SK-N-SH treated with all-trans-retinoic acid at 6 μM for 48 hours (cell line): ENCODE measurements around the gene SH3PXD2A.

Experiments used
- ATAC-seq: fragments of 200-7000 bp; cut with Tn5 transposase; 3 replicates; pipeline ENCODE4 v1.9.1; 2020; ENCODE audit warnings: mild to moderate bottlenecking, moderate library complexity
- BACH2 ChIP-seq: fragments of 250-450 bp; sonication (Bioruptor Pico); IDR thresholded peaks from 2 replicates; pipeline ENCODE4 v1.9.0; 2021; ENCODE audit warnings: mild to moderate bottlenecking, borderline replicate concordance
- CSDC2 ChIP-seq: fragments of 250-450 bp; sonication (Bioruptor Pico); IDR thresholded peaks from 2 replicates; pipeline ENCODE4 v1.5.0; 2020; ENCODE audit warnings: mild to moderate bottlenecking, moderate library complexity
- CSRNP3 ChIP-seq: fragments of 250-450 bp; sonication (Bioruptor Pico); IDR thresholded peaks from 2 replicates; pipeline ENCODE4 v1.5.1; 2021; ENCODE audit warnings: mild to moderate bottlenecking, moderate library complexity
- ESRRG ChIP-seq: fragments of 250-450 bp; sonication (Bioruptor Pico); IDR thresholded peaks from 2 replicates; pipeline ENCODE4 v1.6.1; 2021; ENCODE audit warnings: mild to moderate bottlenecking
- GLIS3 ChIP-seq: fragments of 250-450 bp; sonication (Bioruptor Pico); IDR thresholded peaks from 2 replicates; pipeline ENCODE4 v1.5.0; 2020; ENCODE audit warnings: mild to moderate bottlenecking, moderate library complexity
- ISL1 ChIP-seq: fragments of 250-450 bp; sonication (Bioruptor Pico); IDR thresholded peaks from 2 replicates; pipeline ENCODE4 v2.1.2; 2022; ENCODE audit warnings: mild to moderate bottlenecking, moderate library complexity
- OSR1 ChIP-seq: fragments of 250-450 bp; sonication (Bioruptor Pico); IDR thresholded peaks from 2 replicates; pipeline ENCODE4 v1.8.0; 2022; ENCODE audit warnings: moderate library complexity, mild to moderate bottlenecking, inconsistent platforms
- POU6F1 ChIP-seq: fragments of 250-450 bp; sonication (Bioruptor Pico); IDR thresholded peaks from 2 replicates; pipeline ENCODE4 v1.8.0; 2021; ENCODE audit warnings: low read depth, mild to moderate bottlenecking, moderate library complexity, borderline replicate concordance
- PPARA ChIP-seq: fragments of 250-450 bp; sonication (Bioruptor Pico); IDR thresholded peaks from 2 replicates; pipeline ENCODE4 v1.5.0; 2020; ENCODE audit warnings: mild to moderate bottlenecking, borderline replicate concordance
- TCF4 ChIP-seq: fragments of 250-450 bp; sonication (Bioruptor Pico); IDR thresholded peaks from 2 replicates; pipeline ENCODE4 v1.8.0; 2021; ENCODE audit warnings: mild to moderate bottlenecking, moderate library complexity, borderline replicate concordance
- TOX ChIP-seq: fragments of 250-450 bp; sonication (Bioruptor Pico); IDR thresholded peaks from 2 replicates; pipeline ENCODE4 v1.8.0; 2021; ENCODE audit warnings: mild to moderate bottlenecking, moderate library complexity, borderline replicate concordance
- TSHZ2 ChIP-seq: fragments of 250-450 bp; sonication (Bioruptor Pico); IDR thresholded peaks from 2 replicates; pipeline ENCODE4 v1.5.0; 2020; ENCODE audit warnings: mild to moderate bottlenecking, moderate library complexity
- ZC3H10 ChIP-seq: fragments of 250-450 bp; sonication (Bioruptor Pico); IDR thresholded peaks from 2 replicates; pipeline ENCODE4 v1.5.1; 2021; ENCODE audit warnings: mild to moderate bottlenecking, moderate library complexity
- ZFP3 ChIP-seq: fragments of 250-450 bp; sonication (Bioruptor Pico); IDR thresholded peaks from 2 replicates; pipeline ENCODE4 v1.5.0; 2020; ENCODE audit warnings: mild to moderate bottlenecking, moderate library complexity
- ZFP30 ChIP-seq: fragments of 450-650 bp; formaldehyde crosslinking; IDR thresholded peaks from 2 replicates; pipeline ENCODE4 v1.5.0; 2022; ENCODE audit warnings: mild to moderate bottlenecking, moderate library complexity
- ZNF565 ChIP-seq: fragments of 450-650 bp; formaldehyde crosslinking; conservative IDR thresholded peaks from 2 replicates; pipeline ENCODE4 v1.5.0; 2020; ENCODE audit warnings: low read depth, mild to moderate bottlenecking, moderate library complexity
- ZNF70 ChIP-seq: fragments of 450-650 bp; formaldehyde crosslinking; IDR thresholded peaks from 2 replicates; pipeline ENCODE4 v1.5.0; 2020; ENCODE audit warnings: mild to moderate bottlenecking, moderate library complexity
- ZNF8 ChIP-seq: fragments of 450-650 bp; formaldehyde crosslinking; IDR thresholded peaks from 2 replicates; pipeline ENCODE4 v1.5.0; 2020; ENCODE audit warnings: mild to moderate bottlenecking, moderate library complexity
- TF ChIP-seq, protein P1 (sequence below): fragments of 250-450 bp; sonication (Bioruptor Pico); IDR thresholded peaks from 2 replicates; pipeline ENCODE4 v1.8.0; 2020; ENCODE audit warnings: mild to moderate bottlenecking, moderate library complexity, borderline replicate concordance
- TF ChIP-seq, protein P2 (sequence below): fragments of 250-450 bp; sonication (Bioruptor Pico); IDR thresholded peaks from 2 replicates; pipeline ENCODE4 v1.5.1; 2020; ENCODE audit warnings: low read depth, mild to moderate bottlenecking, moderate library complexity

SH3PXD2A gene

DNA sequence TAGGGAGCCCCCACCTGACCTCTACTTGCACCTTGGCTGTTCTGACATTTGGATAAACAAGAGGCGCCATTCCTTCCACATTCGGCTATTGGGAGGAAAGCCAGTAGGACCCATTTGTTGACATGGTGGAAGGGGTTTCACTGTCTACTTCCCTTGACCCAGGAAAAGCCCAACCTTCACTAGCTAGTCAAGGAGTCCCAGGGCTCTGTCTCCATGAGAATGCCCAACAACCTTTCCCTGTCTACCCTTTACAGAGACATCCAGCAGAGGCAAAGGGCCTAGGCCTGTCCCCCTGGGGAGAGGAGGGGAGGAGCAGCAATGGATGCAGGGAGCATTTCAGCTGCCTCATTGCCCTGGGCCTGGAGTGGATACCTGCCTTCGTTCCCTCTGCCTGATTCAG lies 225.8 kb downstream of the SH3PXD2A start:
- TF ChIP-seq CSDC2 (CRISPR knock-in tag), result no peak
- TF ChIP-seq ZFP30, result no peak
- TF ChIP-seq ESRRG, result no peak
- TF ChIP-seq ZNF70 (CRISPR knock-in tag), result no peak
- TF ChIP-seq, protein P1, sequence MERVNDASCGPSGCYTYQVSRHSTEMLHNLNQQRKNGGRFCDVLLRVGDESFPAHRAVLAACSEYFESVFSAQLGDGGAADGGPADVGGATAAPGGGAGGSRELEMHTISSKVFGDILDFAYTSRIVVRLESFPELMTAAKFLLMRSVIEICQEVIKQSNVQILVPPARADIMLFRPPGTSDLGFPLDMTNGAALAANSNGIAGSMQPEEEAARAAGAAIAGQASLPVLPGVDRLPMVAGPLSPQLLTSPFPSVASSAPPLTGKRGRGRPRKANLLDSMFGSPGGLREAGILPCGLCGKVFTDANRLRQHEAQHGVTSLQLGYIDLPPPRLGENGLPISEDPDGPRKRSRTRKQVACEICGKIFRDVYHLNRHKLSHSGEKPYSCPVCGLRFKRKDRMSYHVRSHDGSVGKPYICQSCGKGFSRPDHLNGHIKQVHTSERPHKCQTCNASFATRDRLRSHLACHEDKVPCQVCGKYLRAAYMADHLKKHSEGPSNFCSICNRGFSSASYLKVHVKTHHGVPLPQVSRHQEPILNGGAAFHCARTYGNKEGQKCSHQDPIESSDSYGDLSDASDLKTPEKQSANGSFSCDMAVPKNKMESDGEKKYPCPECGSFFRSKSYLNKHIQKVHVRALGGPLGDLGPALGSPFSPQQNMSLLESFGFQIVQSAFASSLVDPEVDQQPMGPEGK, result no peak
- TF ChIP-seq BACH2, result no peak
- no peak for TF ChIP-seq CSRNP3 (CRISPR knock-in tag)
- TF ChIP-seq GLIS3 (CRISPR knock-in tag), result no peak
- TF ChIP-seq ZNF8, result no peak
- no peak for TF ChIP-seq TSHZ2 (CRISPR knock-in tag)
- no peak for TF ChIP-seq ISL1 (CRISPR knock-in tag)
- no peak for TF ChIP-seq PPARA
- no peak for ATAC-seq

DNA sequence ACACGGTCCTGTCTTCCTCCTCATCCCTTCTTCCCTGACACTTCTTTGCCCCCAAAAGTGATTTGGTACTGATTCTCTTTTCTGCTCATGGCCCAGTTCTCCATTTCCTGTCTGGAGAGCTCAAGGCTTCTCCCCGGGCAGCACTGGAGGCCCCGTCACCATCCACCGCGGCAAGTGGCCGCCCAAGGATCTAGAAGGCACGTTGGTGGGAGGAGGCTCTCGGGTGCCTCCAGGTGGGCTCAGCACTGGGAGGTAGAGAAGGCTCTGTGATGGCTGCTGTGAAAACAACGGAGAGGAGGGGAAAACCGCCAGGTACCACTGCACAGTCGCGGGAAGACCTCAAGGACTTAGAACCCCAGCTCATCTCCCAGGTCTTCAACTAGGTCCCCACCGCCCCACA lies 227.5 kb downstream of the SH3PXD2A start:
- TF ChIP-seq TOX (no peak), TSHZ2 (CRISPR knock-in tag) (no peak), PPARA (no peak), GLIS3 (CRISPR knock-in tag) (no peak), POU6F1 (no peak), CSRNP3 (CRISPR knock-in tag) (no peak), OSR1 (CRISPR knock-in tag) (no peak), ZNF70 (CRISPR knock-in tag) (no peak), ZFP3 (CRISPR knock-in tag) (no peak), ISL1 (CRISPR knock-in tag) (no peak), TCF4 (CRISPR knock-in tag) (no peak), ZNF8 (no peak), BACH2 (no peak), CSDC2 (CRISPR knock-in tag) (no peak), ZNF565 (CRISPR knock-in tag) (no peak), ZC3H10 (CRISPR knock-in tag) (no peak)
- TF ChIP-seq, protein P1, result no peak
- TF ChIP-seq, protein P2, sequence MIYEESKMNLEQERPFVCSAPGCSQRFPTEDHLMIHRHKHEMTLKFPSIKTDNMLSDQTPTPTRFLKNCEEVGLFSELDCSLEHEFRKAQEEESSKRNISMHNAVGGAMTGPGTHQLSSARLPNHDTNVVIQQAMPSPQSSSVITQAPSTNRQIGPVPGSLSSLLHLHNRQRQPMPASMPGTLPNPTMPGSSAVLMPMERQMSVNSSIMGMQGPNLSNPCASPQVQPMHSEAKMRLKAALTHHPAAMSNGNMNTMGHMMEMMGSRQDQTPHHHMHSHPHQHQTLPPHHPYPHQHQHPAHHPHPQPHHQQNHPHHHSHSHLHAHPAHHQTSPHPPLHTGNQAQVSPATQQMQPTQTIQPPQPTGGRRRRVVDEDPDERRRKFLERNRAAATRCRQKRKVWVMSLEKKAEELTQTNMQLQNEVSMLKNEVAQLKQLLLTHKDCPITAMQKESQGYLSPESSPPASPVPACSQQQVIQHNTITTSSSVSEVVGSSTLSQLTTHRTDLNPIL (CRISPR knock-in tag), result no peak
- ATAC-seq, result no peak
